HL-60 (cell line): ENCODE results near the gene HOXD12.

Experiments
- DNase-seq, 2 experiments: peaks; one replicate each; pipeline ENCODE4 v3.0.0-alpha.2; 2010 to 2020; ENCODE audit warnings: low read depth in 1 of 2, low spot score in 1 of 2
- H3K27ac ChIP-seq: fragments of 250-450 bp; sonication (Bioruptor Pico); replicated peaks from 2 replicates; pipeline ENCODE4 v1.5.1; 2020; ENCODE audit warnings: mild to moderate bottlenecking, moderate library complexity
- H3K27me3 ChIP-seq: fragments of 250-450 bp; sonication (Bioruptor Pico); 2 replicates; pipeline ENCODE4 v1.5.1; 2021; ENCODE audit warnings: mild to moderate bottlenecking, moderate library complexity; ENCODE audit not compliant: insufficient read depth, poor library complexity, severe bottlenecking
- H3K4me3 ChIP-seq: replicated peaks from 2 replicates; pipeline ENCODE4 v1.5.1; 2011; ENCODE audit warnings: mild to moderate bottlenecking, control low read depth, low read length; ENCODE audit not compliant: insufficient read depth
- CTCF ChIP-seq: IDR thresholded peaks from one replicate; pipeline ENCODE4 v1.5.1; 2011; ENCODE audit warnings: low read length, control low read depth, inconsistent platforms; ENCODE audit not compliant: insufficient read depth
- GABPA ChIP-seq: IDR thresholded peaks from 2 replicates; pipeline ENCODE4 v1.6.1; 2012; ENCODE audit warnings: low read depth
- POLR2AphosphoS5 ChIP-seq: IDR thresholded peaks from 2 replicates; pipeline ENCODE4 v1.6.1; 2012; ENCODE audit warnings: low read depth
- REST ChIP-seq: IDR thresholded peaks from 2 replicates; pipeline ENCODE4 v1.6.1; 2012; ENCODE audit warnings: low read depth; ENCODE audit not compliant: insufficient replicate concordance
- SPI1 ChIP-seq: IDR thresholded peaks from 2 replicates; pipeline ENCODE4 v1.6.1; 2012; ENCODE audit warnings: low read depth, mild to moderate bottlenecking, borderline replicate concordance

The HOXD12 gene

GRCh38 chr2:176082824-176083751, 16.5 kb upstream of the HOXD12 start:
- Histone ChIP-seq H3K27me3 (peaks cover 87% of the 10 kb centered on the region), H3K27ac (no peak overlapping the region), H3K4me3 (no peak overlapping the region)
- no peak for DNase-seq
- TF ChIP-seq POLR2AphosphoS5 = no peak
- no peak for TF ChIP-seq CTCF
- TF ChIP-seq SPI1 = no peak
- no peak for TF ChIP-seq REST
- no peak for TF ChIP-seq GABPA

- no peak within 1 kb of the TSS for H3K27ac ChIP-seq
- H3K27me3 ChIP-seq = peaks cover 85% of the 10 kb centered on the region
- no peak for DNase-seq
- H3K4me3 ChIP-seq = no peak within 1 kb of the TSS
- TF ChIP-seq CTCF (no peak), GABPA (no peak), REST (no peak), POLR2AphosphoS5 (no peak)
These were observed 15.8 kb upstream of the HOXD12 start, which contains the start of gene EVX2 for GRCh38 chr2:176083796-176084261. Gene EVX2, minus strand, starts transcription at chr2:176083962. Its CDS starts 186 bp downstream, at chr2:176083776.

GRCh38 chr2:176084611-176085119, 14.9 kb upstream of the HOXD12 start:
- no peak for DNase-seq
- no peak for TF ChIP-seq GABPA
- TF ChIP-seq POLR2AphosphoS5 = no peak
- no peak for TF ChIP-seq REST
- H3K27ac ChIP-seq = no peak overlapping the region
- H3K27me3 ChIP-seq = peaks cover 87% of the 10 kb centered on the region
- H3K4me3 ChIP-seq = no peak overlapping the region
